HepG2 (cell line): ENCODE results near the gene PEMT. TPM values are rescaled to one million over a fixed set of nuclear protein-coding genes. Genes with fewer than 3 reads are reported as not detected.

Source experiments
- BHLHE40 ChIP-seq: IDR thresholded peaks from 2 replicates; pipeline ENCODE4 v1.6.1; 2011; ENCODE audit warnings: low read length, improper control_type of control experiment
- CEBPB ChIP-seq: IDR thresholded peaks from 2 replicates; pipeline ENCODE4 v1.6.1; 2011; ENCODE audit warnings: low read depth, low read length, improper control_type of control experiment, borderline replicate concordance
- FOXK2 ChIP-seq: fragments of 450-650 bp; IDR thresholded peaks from 2 replicates; pipeline ENCODE4 v1.6.1; 2016
- LCORL ChIP-seq, 2 experiments: fragments of 450-650 bp in 1 of 2; sonication (generic) in 1 of 2; formaldehyde crosslinking in 1 of 2; IDR thresholded peaks; 2 replicates each; pipeline versions ENCODE4 v1.5.0 to v1.6.1; 2017 to 2020; ENCODE audit warnings: antibody characterized with exemption in 1 of 2, missing genetic modification reagents in 1 of 2
- NR2F2 ChIP-seq: IDR thresholded peaks from 2 replicates; pipeline ENCODE4 v1.6.1; 2012; ENCODE audit warnings: low read depth, inconsistent platforms, borderline replicate concordance
- PHB2 ChIP-seq: fragments of 450-650 bp; IDR thresholded peaks from 2 replicates; pipeline ENCODE4 v1.6.1; 2018; ENCODE audit not compliant: partially characterized antibody
- RAD51 ChIP-seq: fragments of 450-650 bp; IDR thresholded peaks from 2 replicates; pipeline ENCODE4 v1.6.1; 2016; ENCODE audit warnings: borderline replicate concordance
- RXRB ChIP-seq: IDR thresholded peaks from 2 replicates; pipeline ENCODE4 v1.6.1; 2016; ENCODE audit warnings: borderline replicate concordance, missing genetic modification reagents, missing compliant biosample characterization
- SETDB1 ChIP-seq: sonication (generic); formaldehyde crosslinking; IDR thresholded peaks from 2 replicates; pipeline ENCODE4 v1.5.1; 2020; ENCODE audit warnings: missing genetic modification reagents, mild to moderate bottlenecking, borderline replicate concordance
- ZBTB3 ChIP-seq: sonication (generic); formaldehyde crosslinking; IDR thresholded peaks from 2 replicates; pipeline ENCODE4 v1.4.0; 2020; ENCODE audit warnings: low read depth, mild to moderate bottlenecking, moderate library complexity, missing genetic modification reagents, borderline replicate concordance
- ZNF296 ChIP-seq: sonication (generic); formaldehyde crosslinking; conservative IDR thresholded peaks from 2 replicates; pipeline ENCODE4 v1.5.0; 2020; ENCODE audit warnings: mild to moderate bottlenecking, missing genetic modification reagents
- ZNF567 ChIP-seq: sonication (generic); formaldehyde crosslinking; IDR thresholded peaks from 2 replicates; pipeline ENCODE4 v1.8.1; 2023; ENCODE audit warnings: mild to moderate bottlenecking, missing genetic modification reagents, borderline replicate concordance
- ZNF572 ChIP-seq: sonication (generic); formaldehyde crosslinking; IDR thresholded peaks from 2 replicates; pipeline ENCODE4 v1.5.1; 2020; ENCODE audit warnings: mild to moderate bottlenecking, missing genetic modification reagents
- ZNF720 ChIP-seq: sonication (generic); formaldehyde crosslinking; IDR thresholded peaks from 2 replicates; pipeline ENCODE4 v1.4.0; 2020; ENCODE audit warnings: missing genetic modification reagents
- ZNF761 ChIP-seq: sonication (generic); formaldehyde crosslinking; conservative IDR thresholded peaks from 2 replicates; pipeline ENCODE4 v1.4.0; 2020; ENCODE audit warnings: mild to moderate bottlenecking, missing genetic modification reagents
- ZNF780A ChIP-seq: sonication (generic); formaldehyde crosslinking; IDR thresholded peaks from 2 replicates; pipeline ENCODE4 v1.8.0; 2022; ENCODE audit warnings: mild to moderate bottlenecking, missing genetic modification reagents, moderate library complexity
- polyA plus RNA-seq, 8 experiments: library from polyadenylated mRNA; depleted of rRNA in 3 of 8; stranded (reverse) in 7 of 8; unstranded in 1 of 8; fragments of >200 nt; fragmentation: Illumina TruSeq in 4 of 8; extraction: Trizol in 4 of 8; gene quantifications; 2 replicates each; pipeline versions ENCODE4 v1.2.1 to v1.2.3, GENCODE V29; 2011 to 2016; ENCODE audit warnings: low read depth in 4 of 8, missing spikeins in 1 of 8, mixed read lengths in 1 of 8; ENCODE audit not compliant: insufficient read depth in 1 of 8
- total RNA-seq, 5 experiments: library from RNA; depleted of rRNA; stranded (reverse); fragments of >200 nt; fragmentation: Illumina TruSeq; extraction: Trizol; gene quantifications; 2 replicates each; pipeline ENCODE4 v1.2.3, GENCODE V29; 2016; ENCODE audit warnings: low read depth in 1 of 5
- TF ChIP-seq, protein P1 (sequence below): sonication (generic); formaldehyde crosslinking; IDR thresholded peaks from 2 replicates; pipeline ENCODE4 v1.4.0; 2020; ENCODE audit warnings: missing genetic modification reagents, borderline replicate concordance
- TF ChIP-seq, protein P2 (sequence below): sonication (generic); formaldehyde crosslinking; IDR thresholded peaks from 2 replicates; pipeline ENCODE4 v1.8.0; 2022; ENCODE audit warnings: missing genetic modification reagents, mild to moderate bottlenecking, moderate library complexity, borderline replicate concordance
- TF ChIP-seq, protein P3 (sequence below): sonication (generic); formaldehyde crosslinking; conservative IDR thresholded peaks from 2 replicates; pipeline ENCODE4 v1.8.0; 2022; ENCODE audit warnings: missing genetic modification reagents

PEMT gene
- total and polyA plus RNA-seq, 2 of the 13 experiments (the other 11 are each of a cell fraction or from before 2014, with no cell fraction given), result 31.7 to 43.6 TPM

- TF ChIP-seq, protein P1, sequence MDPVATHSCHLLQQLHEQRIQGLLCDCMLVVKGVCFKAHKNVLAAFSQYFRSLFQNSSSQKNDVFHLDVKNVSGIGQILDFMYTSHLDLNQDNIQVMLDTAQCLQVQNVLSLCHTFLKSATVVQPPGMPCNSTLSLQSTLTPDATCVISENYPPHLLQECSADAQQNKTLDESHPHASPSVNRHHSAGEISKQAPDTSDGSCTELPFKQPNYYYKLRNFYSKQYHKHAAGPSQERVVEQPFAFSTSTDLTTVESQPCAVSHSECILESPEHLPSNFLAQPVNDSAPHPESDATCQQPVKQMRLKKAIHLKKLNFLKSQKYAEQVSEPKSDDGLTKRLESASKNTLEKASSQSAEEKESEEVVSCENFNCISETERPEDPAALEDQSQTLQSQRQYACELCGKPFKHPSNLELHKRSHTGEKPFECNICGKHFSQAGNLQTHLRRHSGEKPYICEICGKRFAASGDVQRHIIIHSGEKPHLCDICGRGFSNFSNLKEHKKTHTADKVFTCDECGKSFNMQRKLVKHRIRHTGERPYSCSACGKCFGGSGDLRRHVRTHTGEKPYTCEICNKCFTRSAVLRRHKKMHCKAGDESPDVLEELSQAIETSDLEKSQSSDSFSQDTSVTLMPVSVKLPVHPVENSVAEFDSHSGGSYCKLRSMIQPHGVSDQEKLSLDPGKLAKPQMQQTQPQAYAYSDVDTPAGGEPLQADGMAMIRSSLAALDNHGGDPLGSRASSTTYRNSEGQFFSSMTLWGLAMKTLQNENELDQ (CRISPR knock-in tag), result no peak
- no peak for TF ChIP-seq ZNF567 (CRISPR knock-in tag)
- TF ChIP-seq SETDB1 (CRISPR knock-in tag), result no peak
- peak; percentile 78 for TF ChIP-seq RXRB (CRISPR knock-in tag)
- TF ChIP-seq RAD51, result no peak
- TF ChIP-seq ZNF296 (CRISPR knock-in tag), result no peak
- TF ChIP-seq ZBTB3 (CRISPR knock-in tag), result no peak
- TF ChIP-seq PHB2, result no peak
- no peak for TF ChIP-seq ZNF572 (CRISPR knock-in tag)
- TF ChIP-seq, protein P2, sequence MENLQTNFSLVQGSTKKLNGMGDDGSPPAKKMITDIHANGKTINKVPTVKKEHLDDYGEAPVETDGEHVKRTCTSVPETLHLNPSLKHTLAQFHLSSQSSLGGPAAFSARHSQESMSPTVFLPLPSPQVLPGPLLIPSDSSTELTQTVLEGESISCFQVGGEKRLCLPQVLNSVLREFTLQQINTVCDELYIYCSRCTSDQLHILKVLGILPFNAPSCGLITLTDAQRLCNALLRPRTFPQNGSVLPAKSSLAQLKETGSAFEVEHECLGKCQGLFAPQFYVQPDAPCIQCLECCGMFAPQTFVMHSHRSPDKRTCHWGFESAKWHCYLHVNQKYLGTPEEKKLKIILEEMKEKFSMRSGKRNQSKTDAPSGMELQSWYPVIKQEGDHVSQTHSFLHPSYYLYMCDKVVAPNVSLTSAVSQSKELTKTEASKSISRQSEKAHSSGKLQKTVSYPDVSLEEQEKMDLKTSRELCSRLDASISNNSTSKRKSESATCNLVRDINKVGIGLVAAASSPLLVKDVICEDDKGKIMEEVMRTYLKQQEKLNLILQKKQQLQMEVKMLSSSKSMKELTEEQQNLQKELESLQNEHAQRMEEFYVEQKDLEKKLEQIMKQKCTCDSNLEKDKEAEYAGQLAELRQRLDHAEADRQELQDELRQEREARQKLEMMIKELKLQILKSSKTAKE, result 0 out of 2 replicates have a peak, but pooled peaks have one; percentile 28
- peak; percentile 57; the same call in 1 of the 2 replicates for TF ChIP-seq CEBPB
- 0 out of 2 replicates have a peak, but pooled peaks have one; percentile 9 for TF ChIP-seq FOXK2
- TF ChIP-seq, protein P3, sequence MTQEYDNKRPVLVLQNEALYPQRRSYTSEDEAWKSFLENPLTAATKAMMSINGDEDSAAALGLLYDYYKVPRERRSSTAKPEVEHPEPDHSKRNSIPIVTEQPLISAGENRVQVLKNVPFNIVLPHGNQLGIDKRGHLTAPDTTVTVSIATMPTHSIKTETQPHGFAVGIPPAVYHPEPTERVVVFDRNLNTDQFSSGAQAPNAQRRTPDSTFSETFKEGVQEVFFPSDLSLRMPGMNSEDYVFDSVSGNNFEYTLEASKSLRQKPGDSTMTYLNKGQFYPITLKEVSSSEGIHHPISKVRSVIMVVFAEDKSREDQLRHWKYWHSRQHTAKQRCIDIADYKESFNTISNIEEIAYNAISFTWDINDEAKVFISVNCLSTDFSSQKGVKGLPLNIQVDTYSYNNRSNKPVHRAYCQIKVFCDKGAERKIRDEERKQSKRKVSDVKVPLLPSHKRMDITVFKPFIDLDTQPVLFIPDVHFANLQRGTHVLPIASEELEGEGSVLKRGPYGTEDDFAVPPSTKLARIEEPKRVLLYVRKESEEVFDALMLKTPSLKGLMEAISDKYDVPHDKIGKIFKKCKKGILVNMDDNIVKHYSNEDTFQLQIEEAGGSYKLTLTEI, result no peak
- no peak for TF ChIP-seq LCORL (IDR thresholded peaks at IDR 0.05)
- TF ChIP-seq LCORL (CRISPR knock-in tag; IDR thresholded peaks at IDR 0.05), result 0 out of 2 replicates have a peak, but pooled peaks have one; percentile 19
- no peak; the same call in 1 of the 2 replicates for TF ChIP-seq BHLHE40
- no peak for TF ChIP-seq ZNF720 (CRISPR knock-in tag)
- TF ChIP-seq NR2F2, result peak; percentile 48
- TF ChIP-seq ZNF780A (CRISPR knock-in tag), result no peak
- TF ChIP-seq ZNF761 (CRISPR knock-in tag), result no peak
Observed at GRCh38 chr17:17605083-17605728, 13.7 kb upstream of the PEMT start (continued).
